Neutrophil (primary cell): ENCODE measurements around the gene ZBTB32.

ENCODE experiments used
- H3K27ac ChIP-seq: fragments of 200-600 bp; sonication (generic); 2 replicates; pipeline ENCODE4 v1.5.1; 2016; ENCODE audit warnings: mild to moderate bottlenecking, moderate library complexity
- H3K27me3 ChIP-seq: fragments of 200-600 bp; sonication (generic); 2 replicates; pipeline ENCODE4 v1.6.0; 2016; ENCODE audit warnings: mild to moderate bottlenecking
- H3K36me3 ChIP-seq: fragments of 200-600 bp; sonication (generic); 2 replicates; pipeline ENCODE4 v1.5.1; 2017
- H3K4me1 ChIP-seq, 2 experiments: fragments of 200-600 bp in 1 of 2; sonication (generic) in 1 of 2; 1 replicate in 1 of 2; 2 replicates in 1 of 2; pipeline versions ENCODE4 v1.5.1 to v1.6.1; 2013 to 2016; ENCODE audit warnings: low read depth in 1 of 2, low read length in 1 of 2, mild to moderate bottlenecking in 1 of 2, moderate library complexity in 1 of 2; ENCODE audit not compliant: control insufficient read depth in 1 of 2, insufficient read depth in 1 of 2
- H3K4me3 ChIP-seq, 2 experiments: fragments of 200-600 bp in 1 of 2; sonication (generic) in 1 of 2; 1 replicate in 1 of 2; 2 replicates in 1 of 2; pipeline ENCODE4 v1.5.1; 2013 to 2016; ENCODE audit warnings: low read depth in 1 of 2, low read length in 1 of 2, mild to moderate bottlenecking in 1 of 2, moderate library complexity in 1 of 2
- H3K9me3 ChIP-seq: fragments of 200-600 bp; sonication (generic); 2 replicates; pipeline ENCODE4 v1.5.1; 2016
- TF ChIP-seq, protein P1 (sequence below): fragments of 200-600 bp; sonication (generic); IDR thresholded peaks from 2 replicates; pipeline ENCODE4 v1.5.1; 2016; ENCODE audit warnings: antibody characterized with exemption

ZBTB32 gene

DNA sequence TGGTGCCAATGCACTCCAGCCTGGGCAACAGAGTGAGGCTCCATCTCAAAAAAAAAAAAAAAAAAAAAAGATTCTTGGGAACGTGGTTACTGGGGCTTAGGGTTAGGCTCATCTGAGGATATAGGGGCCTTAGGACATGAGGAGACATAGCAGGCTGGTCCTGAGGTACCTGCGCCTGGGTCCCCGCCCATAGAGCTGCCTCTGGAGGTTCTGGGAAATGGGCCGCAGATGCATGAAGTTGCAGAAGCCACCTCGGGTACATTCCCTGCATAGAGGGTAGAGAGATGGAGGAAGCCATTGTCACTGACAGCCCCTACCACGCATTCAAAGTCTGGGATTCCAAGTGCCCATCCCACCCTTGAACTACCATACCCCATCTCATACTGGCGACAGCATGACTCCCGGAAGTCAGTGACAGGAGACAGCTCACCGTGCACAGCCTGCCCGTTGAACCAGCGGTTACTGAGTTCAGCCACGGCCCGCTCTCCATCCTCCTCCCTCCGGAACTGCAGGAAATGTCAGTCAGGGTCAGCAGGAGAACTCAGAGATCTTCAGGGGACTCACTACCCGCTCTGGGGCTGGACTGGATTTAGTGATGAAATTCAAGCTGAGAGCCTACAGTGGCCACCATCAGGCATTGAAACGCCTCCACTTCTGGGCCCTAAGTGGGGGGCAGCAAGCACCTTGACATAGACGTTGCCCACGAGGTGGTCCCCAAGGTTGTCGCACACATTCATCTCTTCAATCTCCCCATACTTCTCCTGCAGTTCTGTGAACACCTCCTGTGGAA, 39.5 kb downstream of the ZBTB32 start:
- Histone ChIP-seq H3K4me3 (peak overlapping the region; percentile 74 to 83), H3K9me3 (no peaks in the 10 kb centered on the region), H3K36me3 (peaks cover 10% of the 10 kb centered on the region), H3K27ac (peak overlapping the region; percentile 96), H3K27me3 (no peaks in the 10 kb centered on the region), H3K4me1 (peaks cover 71 to 81% of the 10 kb centered on the region in 2 experiments)
- TF ChIP-seq, protein P1, sequence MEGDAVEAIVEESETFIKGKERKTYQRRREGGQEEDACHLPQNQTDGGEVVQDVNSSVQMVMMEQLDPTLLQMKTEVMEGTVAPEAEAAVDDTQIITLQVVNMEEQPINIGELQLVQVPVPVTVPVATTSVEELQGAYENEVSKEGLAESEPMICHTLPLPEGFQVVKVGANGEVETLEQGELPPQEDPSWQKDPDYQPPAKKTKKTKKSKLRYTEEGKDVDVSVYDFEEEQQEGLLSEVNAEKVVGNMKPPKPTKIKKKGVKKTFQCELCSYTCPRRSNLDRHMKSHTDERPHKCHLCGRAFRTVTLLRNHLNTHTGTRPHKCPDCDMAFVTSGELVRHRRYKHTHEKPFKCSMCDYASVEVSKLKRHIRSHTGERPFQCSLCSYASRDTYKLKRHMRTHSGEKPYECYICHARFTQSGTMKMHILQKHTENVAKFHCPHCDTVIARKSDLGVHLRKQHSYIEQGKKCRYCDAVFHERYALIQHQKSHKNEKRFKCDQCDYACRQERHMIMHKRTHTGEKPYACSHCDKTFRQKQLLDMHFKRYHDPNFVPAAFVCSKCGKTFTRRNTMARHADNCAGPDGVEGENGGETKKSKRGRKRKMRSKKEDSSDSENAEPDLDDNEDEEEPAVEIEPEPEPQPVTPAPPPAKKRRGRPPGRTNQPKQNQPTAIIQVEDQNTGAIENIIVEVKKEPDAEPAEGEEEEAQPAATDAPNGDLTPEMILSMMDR, result no peak

DNA sequence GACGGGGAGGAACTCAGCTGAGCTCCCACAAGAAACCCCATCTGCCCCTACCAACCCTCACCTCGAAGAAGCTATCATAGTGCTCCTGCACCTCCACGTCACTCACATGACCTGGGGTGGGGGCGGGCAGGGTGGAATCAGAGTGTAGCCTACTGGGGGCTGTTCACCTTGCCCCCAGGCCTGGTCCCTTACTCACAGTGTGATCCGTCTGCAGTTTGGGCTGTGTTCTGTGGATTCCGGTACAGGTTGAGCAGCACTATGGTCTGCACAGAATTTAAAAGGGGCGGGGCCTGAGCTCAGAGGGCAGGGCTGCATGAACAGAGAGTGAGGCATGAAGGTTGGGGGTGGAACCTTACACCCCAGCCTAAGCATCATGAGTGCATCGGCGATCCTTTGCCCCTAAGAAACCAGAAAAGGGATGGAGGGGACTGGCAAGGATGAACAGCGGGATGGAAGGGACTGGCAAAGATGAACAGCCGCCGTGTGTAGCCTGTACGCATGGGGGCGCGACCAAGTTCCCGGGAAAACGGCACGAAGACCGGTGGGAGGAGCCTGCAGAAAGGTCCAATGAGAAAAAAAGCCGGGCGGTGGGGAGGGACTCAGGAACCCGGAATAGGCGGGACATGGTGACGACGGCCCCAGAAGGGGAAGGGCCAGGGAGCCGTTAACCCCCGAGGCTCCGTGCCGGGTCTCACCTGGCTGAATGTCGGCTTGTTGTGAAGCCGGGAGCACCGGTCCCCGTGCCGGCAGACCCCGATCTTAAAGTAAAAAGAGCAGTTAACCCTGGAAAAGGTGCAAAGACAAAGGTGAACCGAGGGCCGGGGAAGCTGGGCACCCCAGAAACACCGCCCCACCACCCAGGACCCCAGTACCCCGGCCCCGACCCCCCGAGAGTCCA, 40.3 kb downstream of the ZBTB32 start:
- Histone ChIP-seq H3K27ac (peak overlapping the region; percentile 96), H3K27me3 (no peaks in the 10 kb centered on the region), H3K4me1 (peaks cover 74 to 83% of the 10 kb centered on the region in 2 experiments), H3K9me3 (no peaks in the 10 kb centered on the region), H3K4me3 (peak overlapping the region; percentile 74 to 83), H3K36me3 (peaks cover 2% of the 10 kb centered on the region)
- TF ChIP-seq, protein P1, result no peak

DNA sequence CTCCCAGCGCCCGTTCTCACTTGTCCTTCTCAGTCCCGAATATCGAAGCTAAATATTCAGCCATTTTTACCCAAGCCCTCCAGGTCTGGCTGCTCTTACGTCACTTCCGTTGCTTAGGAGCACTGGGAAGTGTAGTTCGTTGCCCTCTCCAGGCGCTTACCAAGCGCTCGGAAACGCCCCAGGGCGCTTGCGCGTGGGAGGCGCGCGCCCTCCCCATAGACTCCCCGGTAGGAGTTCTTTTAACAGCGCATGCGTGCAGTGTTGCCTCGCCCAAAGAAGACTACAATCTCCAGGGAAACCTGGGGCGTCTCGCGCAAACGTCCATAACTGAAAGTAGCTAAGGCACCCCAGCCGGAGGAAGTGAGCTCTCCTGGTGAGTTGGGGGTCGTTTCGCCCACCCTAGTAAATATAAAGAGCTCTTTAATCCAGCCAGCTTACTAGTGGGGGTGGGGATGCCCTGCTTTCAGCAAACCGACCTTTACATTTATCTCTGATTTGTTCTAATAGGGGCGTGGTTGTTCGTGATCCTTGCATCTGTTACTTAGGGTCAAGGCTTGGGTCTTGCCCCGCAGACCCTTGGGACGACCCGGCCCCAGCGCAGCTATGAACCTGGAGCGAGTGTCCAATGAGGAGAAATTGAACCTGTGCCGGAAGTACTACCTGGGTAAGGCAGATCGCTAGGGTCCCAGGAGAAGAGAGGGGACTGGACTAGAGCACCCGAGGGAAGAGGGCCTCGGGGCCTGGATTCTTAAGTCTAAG, 41.1 kb downstream of the ZBTB32 start, which contains the start of the genes PSENEN and U2AF1L4:
Gene PSENEN (plus strand): TSS at position 324 of the 759 bp plus-strand sequence. CDS start 280 bp downstream, at position 604.
Gene U2AF1L4 (minus strand): TSS at position 91 of the 759 bp plus-strand sequence. CDS start 27 bp downstream, at position 64.
- H3K36me3 ChIP-seq, result no peaks in the 10 kb centered on the region
- H3K27me3 ChIP-seq, result no peaks in the 10 kb centered on the region
- peaks cover 68 to 76% of the 10 kb centered on the region in 2 experiments for H3K4me1 ChIP-seq
- peak within 1 kb of the TSS; percentile 74 to 83 for H3K4me3 ChIP-seq
- no peaks in the 10 kb centered on the region for H3K9me3 ChIP-seq
- TF ChIP-seq, protein P1, result peak; percentile 72
- peak within 1 kb of the TSS; percentile 96 for H3K27ac ChIP-seq

DNA sequence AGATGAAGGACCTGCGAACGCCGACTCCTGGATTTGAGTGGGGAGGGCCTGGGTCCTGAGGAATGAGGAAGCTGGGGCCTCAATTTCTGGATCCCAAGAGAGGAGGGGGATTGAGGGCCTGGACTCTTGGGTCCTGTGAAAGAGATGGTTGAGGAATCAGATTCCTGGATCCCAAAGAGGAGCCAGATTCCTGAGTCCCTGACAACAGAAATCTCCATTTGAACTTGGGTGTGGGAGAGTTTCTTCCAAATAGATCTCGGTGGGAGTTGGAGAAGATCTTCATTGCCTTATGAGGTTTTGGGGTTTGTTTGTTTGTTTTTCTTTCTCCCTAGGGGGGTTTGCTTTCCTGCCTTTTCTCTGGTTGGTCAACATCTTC, 41.7 kb downstream of the ZBTB32 start:
- Histone ChIP-seq H3K36me3 (no peaks in the 10 kb centered on the region), H3K27ac (peak overlapping the region; percentile 96), H3K4me1 (peaks cover 62 to 70% of the 10 kb centered on the region in 2 experiments), H3K9me3 (no peaks in the 10 kb centered on the region), H3K27me3 (no peaks in the 10 kb centered on the region), H3K4me3 (peak overlapping the region; percentile 74 to 83)
- TF ChIP-seq, protein P1, result no peak

DNA sequence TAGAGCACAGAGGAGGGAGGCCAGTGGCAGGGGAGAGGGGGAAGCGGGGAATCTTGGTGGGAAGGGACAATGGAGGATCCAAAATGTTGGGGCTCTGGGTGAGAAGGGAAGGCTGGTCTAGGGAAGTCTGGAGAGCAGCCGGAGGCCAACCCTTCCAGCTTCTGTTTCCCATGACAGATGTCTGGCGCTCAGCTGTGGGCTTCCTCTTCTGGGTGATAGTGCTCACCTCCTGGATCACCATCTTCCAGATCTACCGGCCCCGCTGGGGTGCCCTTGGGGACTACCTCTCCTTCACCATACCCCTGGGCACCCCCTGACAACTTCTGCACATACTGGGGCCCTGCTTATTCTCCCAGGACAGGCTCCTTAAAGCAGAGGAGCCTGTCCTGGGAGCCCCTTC, 42.2 kb downstream of the ZBTB32 start:
- peak overlapping the region; percentile 74 to 83 for H3K4me3 ChIP-seq

More for the DNA sequence above, 42.2 kb downstream of the ZBTB32 start:
- Histone ChIP-seq H3K27me3 (no peaks in the 10 kb centered on the region), H3K9me3 (no peaks in the 10 kb centered on the region), H3K4me1 (peaks cover 58 to 66% of the 10 kb centered on the region in 2 experiments), H3K27ac (peak overlapping the region; percentile 96), H3K36me3 (no peaks in the 10 kb centered on the region)
- TF ChIP-seq, protein P1, result no peak
